Kidney (tissue), 14 donors: ENCODE results near the gene DENND6B. TPM values are rescaled to one million over a fixed set of nuclear protein-coding genes. Genes with fewer than 3 reads are reported as not detected.

Experiments
- DNase-seq, 5 donors: peaks; one replicate each; pipeline ENCODE4 v3.0.0-alpha.2; 2013 to 2020
- FAIRE-seq: peaks from 2 replicates; lab custom pipeline; 2012; peaks lifted over from hg19 to GRCh38; lab: Jason Lieb, UNC
- H3K27ac ChIP-seq, 2 donors: one replicate each; pipeline ENCODE4 v1.7.0; 2013; ENCODE audit warnings: low read depth in 2 of 2, low read length in 2 of 2, inconsistent platforms in 1 of 2
- H3K27me3 ChIP-seq: one replicate; pipeline ENCODE4 v1.7.1; 2013; ENCODE audit warnings: low read length, inconsistent platforms; ENCODE audit not compliant: control insufficient read depth, insufficient read depth
- H3K36me3 ChIP-seq, 3 donors: one replicate each; pipeline versions ENCODE4 v1.7.0 to v1.7.1; 2013; ENCODE audit warnings: low read length in 3 of 3, control low read depth in 1 of 3, inconsistent platforms in 1 of 3; ENCODE audit not compliant: insufficient read depth in 3 of 3, control insufficient read depth in 2 of 3
- H3K4me1 ChIP-seq, 3 donors: one replicate each; pipeline versions ENCODE4 v1.7.0 to v1.7.1; 2013; ENCODE audit warnings: low read length in 3 of 3, inconsistent platforms in 1 of 3, low read depth in 1 of 3; ENCODE audit not compliant: control insufficient read depth in 2 of 3, insufficient read depth in 2 of 3
- H3K4me3 ChIP-seq, 3 donors: one replicate each; pipeline versions ENCODE4 v1.7.0 to v1.8.1; 2013; ENCODE audit warnings: low read length in 3 of 3, control low read depth in 1 of 3, inconsistent platforms in 1 of 3
- H3K9ac ChIP-seq, 3 donors: one replicate each; pipeline versions ENCODE4 v1.7.0 to v1.7.1; 2013; ENCODE audit warnings: low read length in 3 of 3, control low read depth in 1 of 3, inconsistent platforms in 1 of 3
- H3K9me3 ChIP-seq, 3 donors: one replicate each; pipeline versions ENCODE4 v1.7.0 to v1.7.1; 2013; ENCODE audit warnings: low read length in 3 of 3, control low read depth in 1 of 3, inconsistent platforms in 1 of 3; ENCODE audit not compliant: control insufficient read depth in 2 of 3, insufficient read depth in 1 of 3
- intact Hi-C: fragments of 100-400 bp; cut with DNase I; formaldehyde crosslinking; loops from one replicate; pipeline ENCODE4 v1.11.1; 2022
- polyA plus RNA-seq: library from polyadenylated mRNA; stranded (reverse); fragments of 350-450 nt; fragmentation: Illumina TruSeq; extraction: RNeasy Lipid Tissue Mini Kit (QIAGEN cat#74804); gene quantifications from one replicate; pipeline ENCODE4 v1.2.3, GENCODE V29; 2014; ENCODE audit warnings: low read depth, low replicate concordance; ENCODE audit not compliant: insufficient read depth
- total RNA-seq: library from RNA; stranded (reverse); fragmentation: NEBNext Ultra II Directional; extraction: Animal tissue kit (Norgen Biotek cat#: 25700); gene quantifications from one replicate; pipeline ENCODE4 v1.2.1, GENCODE V29; 2021
- TF ChIP-seq, protein P1 (sequence below): IDR thresholded peaks from 3 replicates; pipeline ENCODE4 v1.5.1; 2012; ENCODE audit warnings: mild to moderate bottlenecking, moderate library complexity, borderline replicate concordance; ENCODE audit not compliant: insufficient read depth; ENCODE audit errors: extremely low read depth
- donor health status: control.
- donor health status: control.
- donor health status: control.
- donor health status: control.
- donor health status: control.
- donor health status: DM: yes; HTN: yes; CAD: no.
- donor health status: Normal renal cell carcinoma (clear cell type).

The DENND6B gene
- total and polyA plus RNA-seq, 2 donors from 2014 or later: 14.5 to 16.7 TPM

DNA sequence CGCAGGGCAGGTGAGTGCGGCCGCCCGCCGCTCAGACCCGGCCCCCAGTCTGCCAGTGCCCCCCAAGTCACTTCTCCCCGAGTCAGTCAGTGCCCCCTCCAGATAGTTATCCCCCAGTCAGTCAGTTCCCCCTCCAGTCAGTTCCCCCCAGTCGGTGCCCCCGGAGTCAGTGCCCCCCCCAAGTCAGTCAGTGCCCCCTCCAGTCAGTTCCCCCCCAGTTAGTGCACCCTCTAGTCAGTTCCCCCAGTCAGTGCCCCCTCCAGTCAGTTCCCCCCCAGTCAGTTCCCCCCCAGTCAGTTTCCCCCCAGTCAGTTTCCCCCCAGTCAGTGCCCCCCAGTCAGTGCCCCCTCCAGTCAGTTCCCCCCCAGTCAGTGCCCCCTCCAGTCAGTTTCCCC, 16.7 kb upstream of the DENND6B start:
- no peak for FAIRE-seq
- no peak for DNase-seq
- Histone ChIP-seq H3K9ac (peak overlapping the region in 2 of 3 donors; percentile 69 to 85), H3K36me3 (peaks cover 0 to 2% (median 0%) of the 10 kb centered on the region in 3 donors), H3K4me1 (peaks cover 0 to 11% (median 0%) of the 10 kb centered on the region in 3 donors), H3K9me3 (peaks cover 0 to 10% (median 0%) of the 10 kb centered on the region in 3 donors), H3K27me3 (no peaks in the 10 kb centered on the region), H3K4me3 (peak overlapping the region; percentile 41 to 69 (median 55)), H3K27ac (peak overlapping the region; percentile 43 to 60)
- intact Hi-C loops: no loop called here
- TF ChIP-seq, protein P1, sequence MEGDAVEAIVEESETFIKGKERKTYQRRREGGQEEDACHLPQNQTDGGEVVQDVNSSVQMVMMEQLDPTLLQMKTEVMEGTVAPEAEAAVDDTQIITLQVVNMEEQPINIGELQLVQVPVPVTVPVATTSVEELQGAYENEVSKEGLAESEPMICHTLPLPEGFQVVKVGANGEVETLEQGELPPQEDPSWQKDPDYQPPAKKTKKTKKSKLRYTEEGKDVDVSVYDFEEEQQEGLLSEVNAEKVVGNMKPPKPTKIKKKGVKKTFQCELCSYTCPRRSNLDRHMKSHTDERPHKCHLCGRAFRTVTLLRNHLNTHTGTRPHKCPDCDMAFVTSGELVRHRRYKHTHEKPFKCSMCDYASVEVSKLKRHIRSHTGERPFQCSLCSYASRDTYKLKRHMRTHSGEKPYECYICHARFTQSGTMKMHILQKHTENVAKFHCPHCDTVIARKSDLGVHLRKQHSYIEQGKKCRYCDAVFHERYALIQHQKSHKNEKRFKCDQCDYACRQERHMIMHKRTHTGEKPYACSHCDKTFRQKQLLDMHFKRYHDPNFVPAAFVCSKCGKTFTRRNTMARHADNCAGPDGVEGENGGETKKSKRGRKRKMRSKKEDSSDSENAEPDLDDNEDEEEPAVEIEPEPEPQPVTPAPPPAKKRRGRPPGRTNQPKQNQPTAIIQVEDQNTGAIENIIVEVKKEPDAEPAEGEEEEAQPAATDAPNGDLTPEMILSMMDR: no peak

DNA sequence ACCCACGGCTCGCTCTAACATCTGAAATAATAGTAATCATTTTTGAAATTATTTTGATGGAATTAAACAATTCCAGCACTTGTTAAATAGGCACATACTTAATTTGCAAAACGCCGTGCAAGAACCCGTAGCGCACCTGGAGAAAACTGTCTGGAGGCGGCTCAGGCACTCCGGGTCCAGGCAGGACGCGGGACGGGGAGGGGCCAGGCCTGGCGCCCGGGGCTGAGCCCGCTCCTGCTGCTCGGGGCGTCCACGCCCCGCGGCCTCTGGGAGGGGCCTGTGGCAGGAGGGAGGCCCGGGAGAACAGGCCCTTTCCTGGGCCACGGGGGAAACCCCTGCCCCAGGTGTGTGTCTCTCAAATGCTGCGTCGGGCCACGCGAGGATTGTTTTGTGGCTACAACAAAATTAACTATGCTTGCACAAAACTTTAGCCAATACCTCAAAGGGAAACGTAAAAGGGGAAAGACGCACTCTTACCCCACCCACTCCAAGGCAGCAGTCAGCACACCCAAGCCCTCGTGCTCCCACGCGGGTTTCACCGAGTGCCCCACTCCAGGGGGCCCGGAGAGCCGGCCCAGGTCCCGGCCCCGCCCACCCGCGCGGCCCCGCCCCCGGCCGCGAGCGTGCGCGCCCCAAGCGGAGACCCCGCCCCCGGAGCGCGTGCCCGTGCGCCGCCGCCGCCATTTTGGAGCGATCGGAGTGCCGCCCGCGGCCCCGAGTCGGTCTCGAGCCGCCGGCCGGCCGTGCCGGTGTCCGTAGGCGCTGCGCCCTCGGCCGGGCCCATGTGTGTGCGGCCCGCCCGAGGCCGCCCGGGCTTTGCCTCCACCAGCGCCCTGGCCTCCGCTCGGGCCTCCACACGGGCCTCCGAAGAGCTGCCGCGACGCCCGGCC, 16.1 kb upstream of the DENND6B start, which contains the start of gene PPP6R2:
TSS of gene PPP6R2 (plus strand) at position 677 of the 890 bp plus-strand sequence. CDS start 50,582 bp downstream, outside the sequence.
- Histone ChIP-seq H3K27ac (peak within 1 kb of the TSS; percentile 60 to 67), H3K4me1 (peaks cover 0 to 11% (median 0%) of the 10 kb centered on the region in 3 donors), H3K9ac (peak within 1 kb of the TSS; percentile 43 to 85 (median 69)), H3K4me3 (peak within 1 kb of the TSS; percentile 67 to 71 (median 69)), H3K9me3 (peaks cover 0 to 12% (median 0%) of the 10 kb centered on the region in 3 donors), H3K27me3 (no peaks in the 10 kb centered on the region), H3K36me3 (peaks cover 0 to 2% (median 0%) of the 10 kb centered on the region in 3 donors)
- DNase-seq (peak; percentile 65 to 93 (median 85)), FAIRE-seq (no peak)
- intact Hi-C loops: no loop called here
- TF ChIP-seq, protein P1: no peak

DNA sequence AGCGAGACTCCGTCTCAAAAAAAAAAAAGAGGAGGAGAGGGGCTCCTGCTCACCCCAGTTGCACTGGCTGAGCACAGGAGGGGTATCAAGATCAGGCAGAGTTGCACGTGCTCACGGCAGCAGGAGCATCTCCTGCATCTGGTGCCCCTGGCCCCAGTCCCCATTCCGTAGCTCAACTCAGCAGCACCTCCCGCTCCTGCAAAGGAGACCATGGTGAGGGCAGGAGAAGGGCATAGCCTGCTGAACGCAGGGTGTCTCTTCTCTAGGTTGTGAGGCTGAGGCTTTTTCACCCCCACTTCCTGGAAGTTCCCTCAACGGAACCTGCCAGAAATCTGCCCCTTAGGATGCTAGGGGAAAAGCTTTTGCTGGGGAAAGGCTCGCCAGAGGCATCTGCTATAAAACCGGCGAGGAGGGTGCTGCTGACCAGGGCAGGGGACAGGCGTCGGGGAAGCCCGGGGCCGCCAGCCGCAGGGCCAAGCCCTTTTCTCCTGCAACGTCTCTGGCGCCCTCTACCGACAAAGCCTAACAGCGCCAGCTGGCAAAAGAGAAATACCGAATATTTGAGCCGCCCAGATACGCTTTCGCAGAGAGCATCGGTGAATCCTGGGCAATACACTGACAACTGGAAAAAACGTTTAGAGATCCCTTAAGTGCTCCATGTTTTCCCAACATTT, 15.3 kb upstream of the DENND6B start:
- Histone ChIP-seq H3K27me3 (no peaks in the 10 kb centered on the region), H3K9me3 (peaks cover 0 to 14% (median 0%) of the 10 kb centered on the region in 3 donors), H3K9ac (peak overlapping the region in 2 of 3 donors; percentile 9 to 27), H3K27ac (no peak overlapping the region), H3K4me3 (peak overlapping the region; percentile 18 to 69 (median 40)), H3K36me3 (peaks cover 0 to 2% (median 0%) of the 10 kb centered on the region in 3 donors), H3K4me1 (peaks cover 0 to 11% (median 0%) of the 10 kb centered on the region in 3 donors)
- DNase-seq (peak; percentile 90 to 95 (median 92)), FAIRE-seq (no peak)
- TF ChIP-seq, protein P1: peak; percentile 98
- intact Hi-C loops: no loop called here
